Mucosa of stomach (tissue), 1 donor: ENCODE results near the gene AKT2.
"Not testable (repeated sequence)": the region's sequence is repeated elsewhere in the genome, so short reads cannot be mapped to it uniquely, and the experiment has no call there.

ENCODE experiments used
- H3K27me3 ChIP-seq: one replicate; pipeline ENCODE4 v1.7.0; 2013; ENCODE audit warnings: mild to moderate bottlenecking, low read length; ENCODE audit not compliant: control insufficient read depth, insufficient read depth
- H3K36me3 ChIP-seq: one replicate; pipeline ENCODE4 v1.7.0; 2013; ENCODE audit warnings: low read length; ENCODE audit not compliant: control insufficient read depth, insufficient read depth
- H3K4me1 ChIP-seq: one replicate; pipeline ENCODE4 v1.7.0; 2013; ENCODE audit warnings: mild to moderate bottlenecking, low read length; ENCODE audit not compliant: control insufficient read depth, insufficient read depth
- H3K4me3 ChIP-seq: one replicate; pipeline ENCODE4 v1.7.0; 2013; ENCODE audit warnings: low read length
- H3K9ac ChIP-seq: one replicate; pipeline ENCODE4 v1.7.0; 2013; ENCODE audit warnings: mild to moderate bottlenecking, low read length, moderate library complexity
- H3K9me3 ChIP-seq: one replicate; pipeline ENCODE4 v1.7.0; 2013; ENCODE audit warnings: mild to moderate bottlenecking, low read length, moderate library complexity; ENCODE audit not compliant: control insufficient read depth
- donor health status: Pancreatic carcinoma.

The AKT2 gene

DNA sequence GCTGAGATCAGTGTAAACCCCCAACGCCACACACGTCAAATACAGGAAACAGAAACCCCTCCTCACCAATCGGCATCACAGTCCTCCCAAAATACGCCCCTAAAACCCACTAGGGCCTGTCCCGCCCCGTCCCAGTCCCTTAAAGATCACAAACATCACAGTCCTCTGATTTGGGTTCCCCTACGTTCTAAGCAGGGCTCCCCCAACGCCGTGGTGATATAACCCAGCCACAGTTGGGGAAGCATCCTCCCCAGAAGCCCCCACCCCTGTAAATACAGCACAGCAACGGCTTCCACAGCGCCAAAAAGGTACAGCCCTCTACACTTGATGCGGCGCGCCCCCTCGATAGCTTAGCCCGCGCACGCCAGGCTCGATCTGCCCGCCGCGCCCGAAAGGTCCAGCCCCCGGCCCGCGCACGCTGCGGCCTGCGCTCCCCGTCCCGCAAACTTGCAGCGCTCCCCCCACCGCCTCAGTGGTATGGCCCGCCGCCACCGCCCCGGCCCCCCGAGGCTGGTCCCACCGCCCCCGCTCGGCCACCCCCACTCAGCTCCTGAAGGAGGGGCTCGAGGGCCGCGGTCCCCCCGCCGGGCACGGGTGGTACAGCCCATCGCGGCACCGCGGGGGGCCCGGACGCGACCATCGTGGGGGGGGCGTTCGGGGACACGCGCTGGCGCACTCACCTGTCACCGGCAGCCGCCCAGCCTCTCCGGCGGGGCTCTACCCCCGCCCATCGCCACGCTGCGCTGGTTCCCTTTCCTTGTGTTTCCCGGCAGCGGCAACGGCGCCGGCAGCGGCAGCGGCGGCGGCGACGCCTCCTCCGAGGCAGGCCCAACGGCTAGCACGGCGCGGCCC, at the start of gene AKT2:
AKT2 (minus strand) TSS at position 845 of the 852 bp plus-strand sequence. CDS start 20,078 bp downstream, outside the sequence.
- H3K4me1 ChIP-seq = peaks cover 33% of the 10 kb centered on the region
- H3K27me3 ChIP-seq = no peaks in the 10 kb centered on the region
- peak within 1 kb of the TSS; percentile 87 for H3K9ac ChIP-seq
- H3K36me3 ChIP-seq = no peaks in the 10 kb centered on the region
- H3K4me3 ChIP-seq = peak within 1 kb of the TSS; percentile 58
- H3K9me3 ChIP-seq = no peaks in the 10 kb centered on the region

DNA sequence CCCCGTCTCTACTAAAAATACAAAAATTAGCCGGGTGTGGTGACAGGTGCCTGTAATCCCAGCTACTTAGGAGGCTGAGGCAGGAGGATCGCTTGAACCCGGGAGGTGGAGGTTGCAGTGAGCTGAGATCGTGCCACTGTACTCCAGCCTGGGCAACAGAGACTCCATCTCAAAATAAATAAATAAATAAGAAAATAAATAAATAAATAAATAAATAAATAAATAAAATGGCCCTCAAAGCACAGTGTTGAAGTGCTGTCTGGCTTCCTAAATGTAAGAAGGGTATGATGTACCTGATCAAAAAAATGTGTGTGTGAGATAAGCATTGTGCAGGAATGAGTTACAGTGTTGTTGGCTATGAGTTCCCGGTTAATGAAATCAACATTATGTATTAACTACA, 47.9 kb upstream of the AKT2 start:
- not testable (repeated sequence) for H3K27me3 ChIP-seq, H3K9me3 ChIP-seq, H3K9ac ChIP-seq, H3K36me3 ChIP-seq, H3K4me3 ChIP-seq, H3K4me1 ChIP-seq

DNA sequence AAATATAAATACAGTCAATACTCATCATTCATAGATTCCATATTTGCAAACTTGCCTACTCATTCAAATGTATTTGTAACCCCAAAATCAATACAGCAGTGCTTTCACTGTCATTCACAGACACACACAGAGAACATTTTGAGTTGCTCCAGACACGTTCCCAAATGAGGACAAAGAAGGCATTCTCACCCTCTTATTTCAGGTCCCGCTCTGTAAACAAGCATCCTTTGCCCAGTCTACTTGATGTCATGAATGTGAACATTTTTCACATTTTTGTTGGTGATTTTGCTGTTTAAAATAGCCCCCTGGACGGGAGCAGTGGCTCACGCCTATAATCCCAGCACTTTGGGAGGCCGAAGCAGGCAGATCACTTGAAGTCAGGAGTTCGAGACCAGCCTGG, 47.5 kb upstream of the AKT2 start:
- Histone ChIP-seq H3K9me3 (no peaks in the 10 kb centered on the region), H3K4me3 (no peak overlapping the region), H3K36me3 (peaks cover 7% of the 10 kb centered on the region), H3K9ac (no peak overlapping the region), H3K27me3 (no peaks in the 10 kb centered on the region), H3K4me1 (no peaks in the 10 kb centered on the region)

DNA sequence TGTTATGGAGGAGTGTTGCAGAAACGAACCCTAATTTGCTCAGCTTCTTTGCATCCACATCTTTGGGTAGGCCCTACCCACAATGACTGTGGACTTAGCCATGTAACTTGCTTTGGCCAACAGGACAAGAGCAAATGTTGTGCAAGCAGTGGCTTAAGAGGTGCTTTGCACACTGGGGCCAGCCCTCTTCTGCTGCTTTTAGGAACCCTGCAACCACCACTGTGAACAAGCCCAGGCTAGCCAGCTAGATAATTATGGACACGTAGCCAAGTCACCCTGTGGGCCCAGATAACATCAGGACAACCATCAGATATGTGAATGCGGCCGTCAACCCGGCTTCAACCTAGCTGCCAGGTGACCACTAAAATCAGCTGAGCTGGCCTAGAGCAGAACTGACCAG, 45.9 kb upstream of the AKT2 start:
- H3K4me3 ChIP-seq = no peak overlapping the region
- no peak overlapping the region for H3K9ac ChIP-seq
- H3K27me3 ChIP-seq = no peaks in the 10 kb centered on the region
- H3K9me3 ChIP-seq = no peaks in the 10 kb centered on the region
- H3K4me1 ChIP-seq = no peaks in the 10 kb centered on the region
- peaks cover 7% of the 10 kb centered on the region for H3K36me3 ChIP-seq

DNA sequence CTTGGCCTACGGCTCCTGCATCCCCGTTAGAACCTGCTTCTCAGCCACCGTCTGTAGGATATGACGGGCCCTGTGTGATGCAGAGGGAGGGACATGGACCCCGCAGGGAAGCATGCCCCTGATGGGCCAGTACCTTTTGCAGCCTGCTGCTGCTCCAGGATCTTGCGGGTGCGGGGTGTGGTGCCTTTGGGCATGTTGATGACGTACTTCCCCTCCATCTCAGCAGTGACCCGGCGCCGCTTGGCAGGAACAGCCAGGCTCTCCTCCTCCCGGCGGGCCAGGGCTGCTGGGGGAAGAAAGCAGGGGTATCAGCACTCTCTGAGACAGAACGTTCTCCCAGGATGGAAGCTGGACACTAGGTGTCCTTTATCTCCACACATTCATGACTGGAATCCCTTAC, 41.1 kb upstream of the AKT2 start:
- Histone ChIP-seq H3K9ac (no peak overlapping the region), H3K4me3 (no peak overlapping the region), H3K27me3 (no peaks in the 10 kb centered on the region), H3K4me1 (no peaks in the 10 kb centered on the region), H3K36me3 (peaks cover 18% of the 10 kb centered on the region), H3K9me3 (no peaks in the 10 kb centered on the region)

DNA sequence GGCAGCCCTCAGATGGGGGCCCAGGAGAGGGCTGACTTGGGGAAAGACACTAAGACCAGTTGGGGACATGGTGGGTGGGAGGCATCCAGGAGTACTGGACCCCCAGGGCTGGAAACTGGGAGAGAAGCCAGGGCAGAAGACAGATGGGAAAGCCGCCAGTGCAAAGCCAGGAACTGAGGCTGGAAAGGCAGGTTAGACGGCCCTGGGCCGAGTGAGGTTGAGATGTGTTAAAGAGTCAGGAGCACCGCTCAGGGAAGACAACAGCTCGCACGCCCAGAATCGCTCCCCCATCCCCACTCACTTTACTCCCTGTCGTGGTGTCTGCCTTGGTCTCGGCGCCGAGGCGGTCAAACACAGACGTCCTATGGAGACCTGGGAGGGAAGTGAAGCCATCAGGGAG, 38.6 kb upstream of the AKT2 start:
- H3K4me3 ChIP-seq = no peak overlapping the region
- no peaks in the 10 kb centered on the region for H3K4me1 ChIP-seq
- peaks cover 12% of the 10 kb centered on the region for H3K36me3 ChIP-seq
- H3K9ac ChIP-seq = no peak overlapping the region
- H3K27me3 ChIP-seq = no peaks in the 10 kb centered on the region
- no peaks in the 10 kb centered on the region for H3K9me3 ChIP-seq

DNA sequence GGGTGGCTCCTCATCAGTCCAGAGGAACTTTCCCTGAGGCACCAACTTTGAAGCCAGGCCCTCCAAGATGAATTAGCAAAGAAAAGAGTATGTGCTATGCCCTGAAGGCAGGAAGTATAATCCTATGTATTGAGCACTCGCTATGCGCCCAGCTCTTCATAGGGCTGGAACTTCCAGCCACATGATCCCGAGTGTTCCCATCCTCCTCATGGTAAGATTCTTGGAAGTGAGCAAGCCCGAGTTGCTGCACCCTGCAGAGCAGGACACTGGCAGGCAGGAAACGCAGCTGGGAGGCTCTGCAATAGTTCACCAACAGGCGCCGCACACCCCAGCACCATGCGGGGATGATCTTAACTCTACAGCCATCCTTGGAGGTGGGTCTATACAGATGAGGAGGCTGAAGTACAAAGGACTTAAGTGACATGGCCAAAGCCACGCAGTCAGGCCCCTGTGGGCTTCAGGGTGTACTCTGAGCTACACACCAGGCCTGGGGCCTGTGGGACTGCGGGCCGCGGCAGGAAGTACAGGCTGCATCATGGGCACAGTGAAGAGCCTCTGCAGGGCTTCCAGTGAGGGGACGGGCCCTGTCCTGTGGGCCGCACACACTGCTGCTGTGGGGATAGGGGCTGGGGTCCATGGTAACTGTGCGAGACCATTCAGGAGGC, 37.9 kb upstream of the AKT2 start:
- Histone ChIP-seq H3K27me3 (no peaks in the 10 kb centered on the region), H3K36me3 (peaks cover 12% of the 10 kb centered on the region), H3K9me3 (no peaks in the 10 kb centered on the region), H3K4me1 (no peaks in the 10 kb centered on the region), H3K9ac (no peak overlapping the region), H3K4me3 (no peak overlapping the region)

DNA sequence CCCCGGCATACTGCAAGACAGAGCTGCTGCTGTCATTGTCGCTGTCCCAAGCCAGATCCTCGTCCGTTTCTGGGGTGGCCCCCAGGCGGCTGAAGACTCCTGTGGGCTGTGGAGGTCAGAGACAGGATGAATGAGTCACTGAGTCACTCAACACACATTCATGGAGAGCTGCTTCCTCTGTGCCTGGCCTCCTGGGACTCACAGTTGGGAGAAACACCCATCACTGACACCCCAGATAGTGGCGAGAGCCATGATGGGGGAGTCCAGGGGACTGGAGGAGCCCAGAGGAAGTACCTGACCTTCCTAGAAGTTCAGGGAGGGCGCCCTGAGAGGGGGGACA, 37.1 kb upstream of the AKT2 start:
- H3K36me3 ChIP-seq = peaks cover 12% of the 10 kb centered on the region
- H3K4me3 ChIP-seq = no peak overlapping the region
- no peak overlapping the region for H3K9ac ChIP-seq
- no peaks in the 10 kb centered on the region for H3K9me3 ChIP-seq
- no peaks in the 10 kb centered on the region for H3K4me1 ChIP-seq
- no peaks in the 10 kb centered on the region for H3K27me3 ChIP-seq

DNA sequence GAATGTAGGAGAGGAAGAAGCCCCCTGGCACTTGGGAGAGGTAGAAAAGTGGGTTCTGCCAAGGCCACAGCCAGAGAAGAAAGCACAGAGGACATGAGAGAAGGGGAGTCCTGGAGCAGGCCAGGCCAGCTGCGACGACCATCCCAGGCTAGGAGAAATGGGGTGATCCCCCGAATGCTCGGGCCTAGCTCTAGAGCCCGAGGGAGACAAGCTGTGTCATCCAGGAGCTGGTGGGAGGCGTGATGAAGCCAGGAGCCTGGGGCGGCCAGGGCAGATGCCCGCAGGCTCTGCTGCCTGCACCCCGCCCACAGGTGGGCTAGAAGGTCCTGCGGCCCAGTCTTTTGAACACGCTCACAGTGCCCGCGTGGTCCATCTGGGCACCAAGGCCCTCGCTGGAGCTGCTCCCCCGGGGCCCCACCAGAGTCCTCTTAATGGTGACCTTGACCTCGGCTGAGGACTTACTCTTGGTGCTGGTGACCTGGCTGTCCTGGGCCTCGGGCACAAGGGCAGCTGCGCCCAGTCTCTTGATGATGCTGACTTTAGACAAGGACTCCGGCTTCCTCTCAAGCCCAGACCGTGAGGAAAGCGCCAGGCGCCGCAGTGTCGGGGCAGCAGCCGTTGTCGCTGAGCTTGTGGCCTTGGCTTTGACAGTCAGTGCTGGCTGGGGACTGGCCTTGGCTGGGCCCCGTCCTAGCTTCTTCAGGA, 36.6 kb upstream of the AKT2 start:
- peaks cover 12% of the 10 kb centered on the region for H3K36me3 ChIP-seq

DNA sequence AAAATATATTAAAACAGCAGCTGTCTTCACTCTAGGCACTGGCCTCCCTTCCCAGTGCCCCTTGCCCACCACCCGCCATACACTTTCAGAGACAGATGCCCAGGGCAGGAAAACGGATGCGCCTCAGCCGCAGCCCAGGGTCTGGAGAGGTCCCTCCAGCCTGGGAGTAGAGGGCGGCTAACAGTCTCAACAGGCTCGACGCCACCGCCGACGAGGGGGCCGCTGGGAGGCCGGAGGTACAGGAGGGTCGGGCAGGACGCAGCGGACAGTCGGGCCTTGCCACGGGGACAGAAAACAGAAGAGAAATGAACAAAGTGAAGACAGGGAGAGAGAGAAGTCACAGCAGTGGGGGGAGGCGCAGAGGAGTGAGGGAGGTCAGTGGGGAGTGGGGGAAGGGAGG, 35.9 kb upstream of the AKT2 start:
- no peak overlapping the region for H3K9ac ChIP-seq
- H3K9me3 ChIP-seq = no peaks in the 10 kb centered on the region
- H3K4me1 ChIP-seq = no peaks in the 10 kb centered on the region
- H3K4me3 ChIP-seq = no peak overlapping the region
- peaks cover 12% of the 10 kb centered on the region for H3K36me3 ChIP-seq
- H3K27me3 ChIP-seq = no peaks in the 10 kb centered on the region

More for the DNA sequence above, 36.6 kb upstream of the AKT2 start:
- no peaks in the 10 kb centered on the region for H3K4me1 ChIP-seq
- no peaks in the 10 kb centered on the region for H3K9me3 ChIP-seq
- H3K27me3 ChIP-seq = no peaks in the 10 kb centered on the region
- H3K9ac ChIP-seq = no peak overlapping the region
- H3K4me3 ChIP-seq = no peak overlapping the region

DNA sequence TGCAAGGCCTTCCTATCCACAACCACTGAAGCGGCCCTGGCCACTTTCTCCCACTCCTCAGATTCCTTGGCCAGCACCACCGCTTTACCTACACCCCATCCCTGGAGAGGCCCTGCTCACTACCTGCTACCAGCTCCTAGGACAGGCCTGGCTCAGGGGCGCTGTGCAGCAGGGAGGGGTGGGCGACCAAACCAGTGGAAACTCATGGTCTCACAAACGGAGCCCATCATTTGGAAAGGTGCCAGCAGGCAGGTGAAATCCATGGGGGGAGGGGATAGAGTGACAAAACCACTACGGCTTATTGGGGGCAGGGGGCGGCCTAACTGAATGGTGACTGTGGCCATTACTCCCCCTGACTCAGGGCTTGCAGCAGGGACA, 35.4 kb upstream of the AKT2 start:
- no peaks in the 10 kb centered on the region for H3K4me1 ChIP-seq
- no peak overlapping the region for H3K9ac ChIP-seq
- H3K4me3 ChIP-seq = no peak overlapping the region
- H3K36me3 ChIP-seq = peaks cover 12% of the 10 kb centered on the region
- H3K27me3 ChIP-seq = no peaks in the 10 kb centered on the region
- H3K9me3 ChIP-seq = no peaks in the 10 kb centered on the region

DNA sequence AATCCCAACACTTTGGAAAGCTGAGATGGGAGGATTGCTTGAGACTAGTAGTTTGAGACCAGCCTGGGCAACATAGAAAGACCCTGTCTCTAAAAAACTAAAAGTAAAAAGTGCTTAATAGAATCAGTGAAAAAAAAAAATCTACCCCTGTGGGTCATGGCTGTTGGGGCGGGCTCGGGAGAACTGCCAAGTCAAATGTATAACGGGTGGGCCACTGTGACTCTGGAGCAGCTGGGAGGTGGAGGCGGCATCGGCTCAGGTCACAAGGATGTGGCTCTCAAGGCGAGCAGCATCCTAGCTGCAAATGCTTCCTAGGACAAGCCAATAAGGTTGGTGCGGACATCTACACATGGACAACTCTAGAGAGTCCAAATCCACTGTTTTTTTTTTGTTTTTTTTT, 32.2 kb upstream of the AKT2 start:
- Histone ChIP-seq H3K9ac (no peak overlapping the region), H3K4me3 (no peak overlapping the region), H3K4me1 (no peaks in the 10 kb centered on the region), H3K9me3 (no peaks in the 10 kb centered on the region), H3K27me3 (no peaks in the 10 kb centered on the region), H3K36me3 (no peaks in the 10 kb centered on the region)
